Natural killer cell (primary cell): ENCODE measurements around the gene GPC4. TPM values are rescaled to one million over a fixed set of nuclear protein-coding genes. Genes with fewer than 3 reads are reported as not detected.

ENCODE experiments used
- ATAC-seq, 3 donors: fragments of 150-1000 bp in 2 of 3; fragments of 200-7000 bp in 1 of 3; cut with Tn5 transposase; 1 replicate in 1 of 3; 2 replicates in 2 of 3; pipeline ENCODE4 v1.10.0; 2021; ENCODE audit warnings: mild to moderate bottlenecking in 2 of 3, moderate library complexity in 2 of 3
- DNase-seq, 2 donors: peaks; one replicate each; pipeline versions ENCODE4 v3.0.0 to v3.0.0-alpha.2; 2013 to 2021; ENCODE audit warnings: mixed read lengths in 1 of 2
- H3K27ac ChIP-seq: one replicate; pipeline ENCODE4 v1.5.1; 2013; ENCODE audit warnings: mild to moderate bottlenecking, low read length
- H3K27me3 ChIP-seq: one replicate; pipeline ENCODE4 v1.6.1; 2013; ENCODE audit warnings: low read length; ENCODE audit not compliant: control insufficient read depth, insufficient read depth
- H3K36me3 ChIP-seq: one replicate; pipeline ENCODE4 v1.6.1; 2013; ENCODE audit warnings: low read length; ENCODE audit not compliant: control insufficient read depth, insufficient read depth
- H3K4me1 ChIP-seq: one replicate; pipeline ENCODE4 v1.6.1; 2013; ENCODE audit warnings: low read length; ENCODE audit not compliant: control insufficient read depth, insufficient read depth
- H3K4me3 ChIP-seq: one replicate; pipeline ENCODE4 v1.5.1; 2013; ENCODE audit warnings: low read length
- H3K9me3 ChIP-seq: one replicate; pipeline ENCODE4 v1.6.1; 2013; ENCODE audit warnings: low read length; ENCODE audit not compliant: control insufficient read depth, insufficient read depth
- H3K27ac Mint-ChIP-seq, 2 donors: one replicate each; pipeline ENCODE4 v1.8.0; 2022; ENCODE audit warnings: mild to moderate bottlenecking in 2 of 2, mixed read lengths in 2 of 2, moderate library complexity in 1 of 2
- H3K27me3 Mint-ChIP-seq, 2 donors: one replicate each; pipeline ENCODE4 v1.8.0; 2022; ENCODE audit warnings: low read depth in 2 of 2, mixed read lengths in 2 of 2
- H3K36me3 Mint-ChIP-seq: one replicate; pipeline ENCODE4 v1.8.0; 2022; ENCODE audit warnings: mixed read lengths
- H3K4me1 Mint-ChIP-seq, 2 donors: one replicate each; pipeline ENCODE4 v1.8.0; 2022; ENCODE audit warnings: mixed read lengths in 2 of 2
- H3K4me3 Mint-ChIP-seq: one replicate; pipeline ENCODE4 v1.8.0; 2022; ENCODE audit warnings: mild to moderate bottlenecking, moderate library complexity, mixed read lengths
- H3K9me3 Mint-ChIP-seq, 2 donors: one replicate each; pipeline ENCODE4 v1.8.0; 2022; ENCODE audit warnings: mixed read lengths in 2 of 2
- WGBS: methylation state at CpG from one replicate; pipeline ENCODE4 v1.1.7; 2013; ENCODE audit warnings: missing lambda C conversion rate; ENCODE audit not compliant: insufficient coverage; 5-methylcytosine and 5-hydroxymethylcytosine counted together
- intact Hi-C: fragments of 100-400 bp; cut with micrococcal nuclease; formaldehyde crosslinking; loops from one replicate; pipeline ENCODE4 v1.14.2; 2022
- total RNA-seq, 4 donors: library from RNA; stranded (reverse); fragments of 120-200 nt in 1 of 4; gene quantifications; one replicate each; pipeline versions ENCODE4 v1.2.3 to v1.2.4, GENCODE V29; 2013 to 2022
- TF ChIP-seq, protein P1 (sequence below): fragments of 200-600 bp; IDR thresholded peaks from one replicate; pipeline ENCODE4 v1.8.0; 2022; ENCODE audit warnings: antibody characterized with exemption

GPC4 gene
- total RNA-seq, 3 donors from 2014 or later (not counting 1 experiment from before 2014, with no cell fraction given) = 0.08 TPM; not detected in 2

DNA sequence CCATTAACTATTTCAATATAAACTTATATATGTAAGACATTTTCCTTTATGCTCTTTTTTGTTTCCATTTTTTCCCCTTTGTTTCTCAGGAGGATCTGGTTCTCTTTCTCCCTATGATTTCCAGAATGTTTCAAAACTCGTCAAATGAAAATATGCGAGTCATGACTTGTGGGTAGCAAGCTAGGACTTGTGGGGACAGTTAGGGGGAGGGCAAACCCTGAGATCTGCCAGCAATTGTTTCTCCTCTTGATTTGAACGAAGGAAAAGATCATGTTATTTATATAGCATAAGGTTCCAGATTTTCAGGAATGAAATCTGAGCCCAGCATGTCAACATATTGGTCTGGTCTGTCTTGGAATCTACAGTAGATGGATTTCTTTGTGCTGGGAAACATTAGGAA, 28.9 kb upstream of the GPC4 start:
- H3K4me3 Mint-ChIP-seq = no peak overlapping the region
- peaks cover 5 to 6% of the 10 kb centered on the region in 2 donors for H3K4me1 Mint-ChIP-seq
- DNase-seq = no peak
- intact Hi-C loops = no loop called here
- Histone ChIP-seq H3K4me1 (no peaks in the 10 kb centered on the region), H3K4me3 (no peak overlapping the region), H3K36me3 (no peaks in the 10 kb centered on the region), H3K27ac (no peak overlapping the region), H3K9me3 (no peaks in the 10 kb centered on the region), H3K27me3 (no peaks in the 10 kb centered on the region)
- peaks cover 12 to 14% of the 10 kb centered on the region in 2 donors for H3K27me3 Mint-ChIP-seq
- no peaks in the 10 kb centered on the region for H3K9me3 Mint-ChIP-seq
- no peak for ATAC-seq
- WGBS = 56% methylated on average over 3 of the region's 3 CpGs
- H3K27ac Mint-ChIP-seq = no peak overlapping the region
- TF ChIP-seq, protein P1, sequence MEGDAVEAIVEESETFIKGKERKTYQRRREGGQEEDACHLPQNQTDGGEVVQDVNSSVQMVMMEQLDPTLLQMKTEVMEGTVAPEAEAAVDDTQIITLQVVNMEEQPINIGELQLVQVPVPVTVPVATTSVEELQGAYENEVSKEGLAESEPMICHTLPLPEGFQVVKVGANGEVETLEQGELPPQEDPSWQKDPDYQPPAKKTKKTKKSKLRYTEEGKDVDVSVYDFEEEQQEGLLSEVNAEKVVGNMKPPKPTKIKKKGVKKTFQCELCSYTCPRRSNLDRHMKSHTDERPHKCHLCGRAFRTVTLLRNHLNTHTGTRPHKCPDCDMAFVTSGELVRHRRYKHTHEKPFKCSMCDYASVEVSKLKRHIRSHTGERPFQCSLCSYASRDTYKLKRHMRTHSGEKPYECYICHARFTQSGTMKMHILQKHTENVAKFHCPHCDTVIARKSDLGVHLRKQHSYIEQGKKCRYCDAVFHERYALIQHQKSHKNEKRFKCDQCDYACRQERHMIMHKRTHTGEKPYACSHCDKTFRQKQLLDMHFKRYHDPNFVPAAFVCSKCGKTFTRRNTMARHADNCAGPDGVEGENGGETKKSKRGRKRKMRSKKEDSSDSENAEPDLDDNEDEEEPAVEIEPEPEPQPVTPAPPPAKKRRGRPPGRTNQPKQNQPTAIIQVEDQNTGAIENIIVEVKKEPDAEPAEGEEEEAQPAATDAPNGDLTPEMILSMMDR = no peak
- no peaks in the 10 kb centered on the region for H3K36me3 Mint-ChIP-seq

DNA sequence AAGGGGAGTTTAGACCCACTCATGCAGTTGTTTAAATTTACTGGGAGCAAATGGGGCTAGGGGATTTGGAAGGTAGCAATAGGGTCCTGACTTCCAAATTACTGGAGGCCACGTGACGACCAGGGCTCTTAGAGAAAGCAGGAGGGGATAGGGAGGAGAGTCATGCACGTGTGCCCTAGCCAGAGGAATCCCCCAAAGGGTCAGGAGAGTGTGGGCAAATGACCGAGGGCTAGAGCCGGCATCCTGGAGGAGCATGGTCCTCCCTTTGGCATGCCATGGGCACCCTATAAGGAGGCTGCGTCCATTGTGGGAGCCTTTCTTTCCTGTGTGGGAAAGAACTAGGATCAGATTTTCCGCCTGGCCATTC, 25.5 kb upstream of the GPC4 start:
- 88% methylated on average over 7 of the region's 7 CpGs for WGBS
- no peak for ATAC-seq
- intact Hi-C loops = no loop called here

DNA sequence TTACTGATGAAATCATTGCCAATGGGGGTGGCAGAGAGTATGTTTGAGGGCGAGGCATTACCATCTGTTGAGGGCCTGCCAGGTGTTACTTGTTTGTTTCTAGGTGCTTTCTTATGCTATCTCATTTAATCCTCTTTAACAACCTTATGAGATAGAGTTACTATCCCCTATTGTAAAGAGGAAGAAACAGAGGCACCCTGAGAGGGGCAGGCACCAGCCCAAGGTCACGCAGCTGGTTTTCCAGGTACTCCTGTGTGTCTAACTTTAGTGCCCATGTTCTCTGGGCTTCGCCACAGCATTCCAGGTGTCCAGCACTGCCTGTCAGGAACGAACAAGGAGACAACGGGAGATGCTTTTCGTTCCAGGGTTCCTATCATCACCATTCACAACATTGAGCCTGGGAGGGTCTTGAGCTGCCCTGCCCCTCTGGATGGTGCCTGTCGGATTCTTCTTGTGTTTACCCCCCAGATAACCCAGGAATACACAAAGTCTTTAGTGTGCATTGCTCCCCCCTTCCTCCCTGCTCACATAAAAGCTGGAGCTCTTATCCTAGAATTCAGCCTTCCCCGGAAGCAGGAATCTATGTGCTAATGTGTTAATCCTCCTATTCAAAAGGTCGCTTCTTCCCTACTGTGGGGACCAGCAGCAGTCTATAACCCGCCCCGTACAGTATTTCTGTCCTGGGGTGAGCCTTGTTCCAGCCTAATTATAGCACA, 24.9 kb upstream of the GPC4 start:
- no peak overlapping the region for H3K27ac ChIP-seq
- no peaks in the 10 kb centered on the region for H3K9me3 ChIP-seq
- no peak for DNase-seq
- Mint-ChIP-seq H3K36me3 (no peaks in the 10 kb centered on the region), H3K27me3 (peaks cover 5 to 11% of the 10 kb centered on the region in 2 donors), H3K9me3 (no peaks in the 10 kb centered on the region), H3K4me3 (no peak overlapping the region), H3K27ac (no peak overlapping the region), H3K4me1 (peaks cover under 1% of the 10 kb centered on the region in 2 donors)
- no peak for ATAC-seq
- H3K27me3 ChIP-seq = no peaks in the 10 kb centered on the region
- H3K4me3 ChIP-seq = no peak overlapping the region
- 78% methylated on average over 10 of the region's 11 CpGs for WGBS
- no peaks in the 10 kb centered on the region for H3K4me1 ChIP-seq
- intact Hi-C loops = no loop called here
- no peaks in the 10 kb centered on the region for H3K36me3 ChIP-seq
- TF ChIP-seq, protein P1 = no peak

More for the DNA sequence above, 25.5 kb upstream of the GPC4 start:
- Histone ChIP-seq H3K4me1 (no peaks in the 10 kb centered on the region), H3K4me3 (no peak overlapping the region), H3K36me3 (no peaks in the 10 kb centered on the region), H3K27me3 (no peaks in the 10 kb centered on the region), H3K9me3 (no peaks in the 10 kb centered on the region), H3K27ac (no peak overlapping the region)
- Mint-ChIP-seq H3K9me3 (no peaks in the 10 kb centered on the region), H3K4me3 (no peak overlapping the region), H3K4me1 (peaks cover 5 to 6% of the 10 kb centered on the region in 2 donors), H3K27ac (no peak overlapping the region), H3K36me3 (no peaks in the 10 kb centered on the region), H3K27me3 (peaks cover 9 to 16% of the 10 kb centered on the region in 2 donors)
- TF ChIP-seq, protein P1 = no peak
- no peak for DNase-seq

DNA sequence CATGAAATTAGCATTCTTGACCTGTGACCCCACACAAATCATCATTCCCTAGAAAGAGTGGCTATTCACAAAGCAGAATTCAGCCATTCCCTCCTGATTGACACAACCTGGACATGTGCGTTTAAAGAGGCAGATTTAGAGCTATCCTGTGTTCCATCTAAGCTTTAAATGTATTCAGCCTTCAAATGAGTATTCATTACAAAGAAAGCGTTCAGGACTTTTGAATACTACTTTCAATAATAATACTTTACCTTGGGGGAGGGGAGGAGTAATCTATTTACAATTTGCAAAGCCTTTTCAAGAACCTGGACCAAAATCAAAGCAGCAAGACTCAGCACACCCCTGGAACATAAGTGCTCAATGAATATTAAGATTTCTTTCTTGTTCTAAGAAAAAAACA, 22.5 kb upstream of the GPC4 start:
- Mint-ChIP-seq H3K27ac (no peak overlapping the region), H3K27me3 (peaks cover 2 to 8% of the 10 kb centered on the region in 2 donors), H3K4me1 (no peaks in the 10 kb centered on the region), H3K4me3 (no peak overlapping the region), H3K36me3 (no peaks in the 10 kb centered on the region), H3K9me3 (no peaks in the 10 kb centered on the region)
- DNase-seq (no peak), ATAC-seq (no peak)
- no peak overlapping the region for H3K27ac ChIP-seq
- no peak overlapping the region for H3K4me3 ChIP-seq
- H3K4me1 ChIP-seq = no peaks in the 10 kb centered on the region
- 100% methylated on average over 1 of the region's 2 CpGs for WGBS
- H3K27me3 ChIP-seq = no peaks in the 10 kb centered on the region
- intact Hi-C loops = no loop called here
- H3K36me3 ChIP-seq = no peaks in the 10 kb centered on the region
- TF ChIP-seq, protein P1 = no peak
- H3K9me3 ChIP-seq = no peaks in the 10 kb centered on the region
